H9 (cell line): ENCODE measurements around the gene FGR. TPM values are rescaled to one million over a fixed set of nuclear protein-coding genes. Genes with fewer than 3 reads are reported as not detected.

Source experiments
- DNase-seq: peaks from one replicate; pipeline ENCODE4 v3.0.0-alpha.2; 2017
- H2AFZ ChIP-seq: one replicate; pipeline ENCODE4 v1.6.1; 2013; ENCODE audit warnings: mild to moderate bottlenecking, low read length, control low read depth, moderate library complexity
- H2AK5ac ChIP-seq: 2 replicates; pipeline ENCODE4 v1.6.1; 2013; ENCODE audit warnings: low read length, control low read depth, mixed read lengths; ENCODE audit not compliant: insufficient read length
- H2BK120ac ChIP-seq: one replicate; pipeline ENCODE4 v1.6.1; 2013; ENCODE audit warnings: low read depth, mild to moderate bottlenecking, low read length, control low read depth, inconsistent platforms; ENCODE audit not compliant: poor library complexity, severe bottlenecking
- H2BK12ac ChIP-seq: 2 replicates; pipeline ENCODE4 v1.6.1; 2013; ENCODE audit warnings: low read length, control low read depth, mixed read lengths, low read depth; ENCODE audit not compliant: insufficient read length
- H2BK15ac ChIP-seq: 2 replicates; pipeline ENCODE4 v1.6.1; 2013; ENCODE audit warnings: low read depth, low read length, control low read depth
- H2BK20ac ChIP-seq: one replicate; pipeline ENCODE4 v1.6.1; 2013; ENCODE audit warnings: low read depth, mild to moderate bottlenecking, low read length, control low read depth, inconsistent platforms; ENCODE audit not compliant: poor library complexity, severe bottlenecking
- H2BK5ac ChIP-seq: 2 replicates; pipeline ENCODE4 v1.6.1; 2013; ENCODE audit warnings: low read length, control low read depth, mixed read lengths; ENCODE audit not compliant: insufficient read length
- H3K14ac ChIP-seq: 2 replicates; pipeline ENCODE4 v1.6.1; 2013; ENCODE audit warnings: low read length, control low read depth; ENCODE audit not compliant: insufficient read depth
- H3K18ac ChIP-seq: 2 replicates; pipeline ENCODE4 v1.6.1; 2013; ENCODE audit warnings: low read depth, mild to moderate bottlenecking, mixed read lengths, low read length, control low read depth; ENCODE audit not compliant: insufficient read length
- H3K23ac ChIP-seq: 2 replicates; pipeline ENCODE4 v1.6.1; 2013; ENCODE audit warnings: low read length, control low read depth, mixed read lengths, low read depth; ENCODE audit not compliant: insufficient read length
- H3K23me2 ChIP-seq: 2 replicates; pipeline ENCODE4 v1.6.1; 2013; ENCODE audit warnings: low read depth, mild to moderate bottlenecking, mixed read lengths, low read length, control low read depth; ENCODE audit not compliant: insufficient read length, poor library complexity, severe bottlenecking
- H3K27ac ChIP-seq: 2 replicates; pipeline ENCODE4 v1.5.1; 2013; ENCODE audit warnings: low read length, control low read depth, mixed read lengths, low read depth; ENCODE audit not compliant: insufficient read length
- H3K27me3 ChIP-seq: 2 replicates; pipeline ENCODE4 v1.6.1; 2013; ENCODE audit warnings: low read length, control low read depth, inconsistent platforms; ENCODE audit not compliant: insufficient read depth
- H3K4ac ChIP-seq: 2 replicates; pipeline ENCODE4 v1.6.1; 2013; ENCODE audit warnings: low read depth, mild to moderate bottlenecking, control low read depth, inconsistent platforms, low read length, moderate library complexity
- H3K4me1 ChIP-seq: 2 replicates; pipeline ENCODE4 v1.6.1; 2013; ENCODE audit warnings: low read length, control low read depth, inconsistent platforms; ENCODE audit not compliant: insufficient read depth
- H3K4me2 ChIP-seq: 2 replicates; pipeline ENCODE4 v1.6.1; 2013; ENCODE audit warnings: low read length, control low read depth, mixed read lengths; ENCODE audit not compliant: insufficient read length, insufficient read depth
- H3K56ac ChIP-seq: 2 replicates; pipeline ENCODE4 v1.6.1; 2013; ENCODE audit warnings: low read depth, mild to moderate bottlenecking, mixed read lengths, low read length, control low read depth; ENCODE audit not compliant: insufficient read length
- H3K79me1 ChIP-seq: 2 replicates; pipeline ENCODE4 v1.6.1; 2013; ENCODE audit warnings: low read depth, mild to moderate bottlenecking, moderate library complexity, low read length, control low read depth, inconsistent platforms; ENCODE audit not compliant: insufficient read depth, poor library complexity, severe bottlenecking
- H3K79me2 ChIP-seq: 2 replicates; pipeline ENCODE4 v1.6.1; 2013; ENCODE audit warnings: low read length, control low read depth, inconsistent platforms; ENCODE audit not compliant: insufficient read depth
- H3K9ac ChIP-seq: 2 replicates; pipeline ENCODE4 v1.6.1; 2013; ENCODE audit warnings: low read length, control low read depth, mixed read lengths; ENCODE audit not compliant: insufficient read length; ENCODE audit errors: extremely low read depth
- H3K9me3 ChIP-seq: one replicate; pipeline ENCODE4 v1.6.1; 2013; ENCODE audit warnings: low read depth, low read length, inconsistent platforms; ENCODE audit not compliant: control insufficient read depth
- H3T11ph ChIP-seq: one replicate; pipeline ENCODE4 v1.6.1; 2013; ENCODE audit warnings: mild to moderate bottlenecking, low read length, control low read depth, inconsistent platforms
- H4K20me1 ChIP-seq: one replicate; pipeline ENCODE4 v1.6.1; 2013; ENCODE audit not compliant: control insufficient read depth, insufficient read length, insufficient read depth
- H4K5ac ChIP-seq: 2 replicates; pipeline ENCODE4 v1.6.1; 2013; ENCODE audit warnings: low read depth, mild to moderate bottlenecking, mixed read lengths, low read length, control low read depth; ENCODE audit not compliant: insufficient read length
- H4K8ac ChIP-seq: replicated peaks from 2 replicates; pipeline ENCODE4 v1.6.1; 2013; ENCODE audit warnings: low read length, control low read depth, mixed read lengths, low read depth; ENCODE audit not compliant: insufficient read length
- H4K91ac ChIP-seq: 2 replicates; pipeline ENCODE4 v1.6.1; 2013; ENCODE audit warnings: low read depth, mild to moderate bottlenecking, moderate library complexity, mixed read lengths, low read length, control low read depth; ENCODE audit not compliant: insufficient read length
- H3K27ac Mint-ChIP-seq, 3 experiments: 2 replicates in 2 of 3; 3 replicates in 1 of 3; pipeline ENCODE4 v1.8.0; 2020 to 2021; ENCODE audit warnings: mixed read lengths in 3 of 3, mild to moderate bottlenecking in 1 of 3, moderate library complexity in 1 of 3
- H3K27me3 Mint-ChIP-seq: 2 replicates; pipeline ENCODE4 v1.8.0; 2021; ENCODE audit warnings: low read depth, mild to moderate bottlenecking, moderate library complexity, mixed read lengths
- H3K36me3 Mint-ChIP-seq, 3 experiments: 2 replicates in 2 of 3; 3 replicates in 1 of 3; pipeline ENCODE4 v1.8.0; 2020 to 2021; ENCODE audit warnings: low read depth in 3 of 3, mixed read lengths in 3 of 3; ENCODE audit not compliant: insufficient read depth in 1 of 3
- H3K4me1 Mint-ChIP-seq, 2 experiments: 2 replicates each; pipeline ENCODE4 v1.8.0; 2020; ENCODE audit warnings: mixed read lengths in 2 of 2
- H3K4me3 Mint-ChIP-seq, 2 experiments: 2 replicates in 1 of 2; 3 replicates in 1 of 2; pipeline ENCODE4 v1.8.0; 2020 to 2021; ENCODE audit warnings: mild to moderate bottlenecking in 2 of 2, mixed read lengths in 2 of 2, moderate library complexity in 1 of 2
- H3K9me3 Mint-ChIP-seq, 2 experiments: 2 replicates in 1 of 2; 3 replicates in 1 of 2; pipeline ENCODE4 v1.8.0; 2020; ENCODE audit warnings: mild to moderate bottlenecking in 2 of 2, mixed read lengths in 2 of 2, moderate library complexity in 1 of 2
- WGBS: extraction: QIAGEN DNeasy Blood & Tissue Kit; methylation state at CpG from one replicate; pipeline ENCODE4 v1.1.7; 2013; ENCODE audit warnings: missing lambda C conversion rate, low lambda C conversion rate, mixed read lengths; ENCODE audit not compliant: insufficient read length; ENCODE audit errors: extremely low coverage; 5-methylcytosine and 5-hydroxymethylcytosine counted together
- total RNA-seq: library from RNA; stranded (reverse); gene quantifications from 2 replicates; pipeline ENCODE4 v1.2.1, GENCODE V29; 2021
- TF ChIP-seq, protein P1 (sequence below): fragments of 200-600 bp; sonication (generic); conservative IDR thresholded peaks from 3 replicates; pipeline ENCODE4 v1.8.0; 2021; ENCODE audit warnings: antibody characterized with exemption, mild to moderate bottlenecking

The FGR gene
- total RNA-seq, 1 experiment from 2014 or later = not detected

DNA sequence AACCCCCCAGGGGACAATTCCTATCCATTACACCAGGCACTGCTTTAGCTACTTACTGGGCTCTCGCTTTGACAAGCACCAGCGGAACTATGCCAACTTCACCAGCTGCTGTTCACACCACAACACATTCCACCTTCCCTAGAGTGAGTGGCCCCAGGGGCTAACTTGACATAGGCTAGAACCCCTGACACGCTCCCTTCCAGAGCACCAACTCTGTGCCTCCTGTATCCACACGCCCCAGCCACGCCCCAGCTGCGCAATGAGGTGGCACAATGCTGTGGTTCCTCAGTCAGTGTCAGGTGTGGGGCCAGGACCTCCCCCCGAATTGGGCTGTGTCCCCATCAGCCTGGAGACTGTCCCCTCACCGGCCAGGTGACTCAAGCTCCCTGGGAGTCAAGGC, 11.7 kb upstream of the FGR start:
- Histone ChIP-seq H3K9me3 (no peaks in the 10 kb centered on the region), H3K79me2 (no peaks in the 10 kb centered on the region), H2BK5ac (no peak overlapping the region), H3K18ac (no peak overlapping the region), H4K91ac (no peak overlapping the region), H4K5ac (no peak overlapping the region), H3K14ac (no peak overlapping the region), H2BK120ac (no peak overlapping the region), H3T11ph (no peak overlapping the region), H2BK12ac (no peak overlapping the region), H3K56ac (no peak overlapping the region), H3K27me3 (no peaks in the 10 kb centered on the region), H3K4me2 (no peak overlapping the region), H2BK15ac (no peak overlapping the region), H3K9ac (no peak overlapping the region), H2AFZ (no peak overlapping the region), H3K79me1 (no peaks in the 10 kb centered on the region), H3K4ac (no peak overlapping the region), H4K20me1 (no peaks in the 10 kb centered on the region), H3K4me1 (peaks cover 10% of the 10 kb centered on the region), H2AK5ac (no peak overlapping the region), H4K8ac (no peak overlapping the region), H2BK20ac (no peak overlapping the region), H3K27ac (no peak overlapping the region), H3K23ac (no peak overlapping the region), H3K23me2 (no peaks in the 10 kb centered on the region)
- no CpG with 5 or more reads among the region's 8 CpGs for WGBS
- H3K36me3 Mint-ChIP-seq = no peaks in the 10 kb centered on the region
- DNase-seq = no peak
- H3K4me3 Mint-ChIP-seq = no peak overlapping the region
- H3K27me3 Mint-ChIP-seq = peaks cover 2% of the 10 kb centered on the region
- TF ChIP-seq, protein P1, sequence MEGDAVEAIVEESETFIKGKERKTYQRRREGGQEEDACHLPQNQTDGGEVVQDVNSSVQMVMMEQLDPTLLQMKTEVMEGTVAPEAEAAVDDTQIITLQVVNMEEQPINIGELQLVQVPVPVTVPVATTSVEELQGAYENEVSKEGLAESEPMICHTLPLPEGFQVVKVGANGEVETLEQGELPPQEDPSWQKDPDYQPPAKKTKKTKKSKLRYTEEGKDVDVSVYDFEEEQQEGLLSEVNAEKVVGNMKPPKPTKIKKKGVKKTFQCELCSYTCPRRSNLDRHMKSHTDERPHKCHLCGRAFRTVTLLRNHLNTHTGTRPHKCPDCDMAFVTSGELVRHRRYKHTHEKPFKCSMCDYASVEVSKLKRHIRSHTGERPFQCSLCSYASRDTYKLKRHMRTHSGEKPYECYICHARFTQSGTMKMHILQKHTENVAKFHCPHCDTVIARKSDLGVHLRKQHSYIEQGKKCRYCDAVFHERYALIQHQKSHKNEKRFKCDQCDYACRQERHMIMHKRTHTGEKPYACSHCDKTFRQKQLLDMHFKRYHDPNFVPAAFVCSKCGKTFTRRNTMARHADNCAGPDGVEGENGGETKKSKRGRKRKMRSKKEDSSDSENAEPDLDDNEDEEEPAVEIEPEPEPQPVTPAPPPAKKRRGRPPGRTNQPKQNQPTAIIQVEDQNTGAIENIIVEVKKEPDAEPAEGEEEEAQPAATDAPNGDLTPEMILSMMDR = no peak
- no peak overlapping the region; a peak in 1 of 7 replicates for H3K27ac Mint-ChIP-seq
- no peaks in the 10 kb centered on the region; a peak in 1 of 5 replicates for H3K9me3 Mint-ChIP-seq
- peaks cover 20 to 26% of the 10 kb centered on the region in 2 experiments for H3K4me1 Mint-ChIP-seq
